B cell (primary cell): Measurements from ENCODE around the gene ZNF268. TPM values are rescaled to one million over a fixed set of nuclear protein-coding genes. Genes with fewer than 3 reads are reported as not detected.

Source experiments
- ATAC-seq: fragments of 200-7000 bp; cut with Tn5 transposase; one replicate; pipeline ENCODE4 v1.10.0; 2021; ENCODE audit warnings: low read depth, mild to moderate bottlenecking, moderate number of reproducible peaks, moderate library complexity
- CTCF ChIA-PET: fragments of 350-600 bp; sonication (Branson Sonifier 250); formaldehyde crosslinking; loops from one replicate; lab custom pipeline; 2021; ENCODE audit warnings: antibody characterized with exemption, inconsistent platforms; lab: Charles Lee
- POLR2A ChIA-PET: fragments of 350-600 bp; sonication (Branson Sonifier 250); formaldehyde crosslinking; loops from one replicate; lab custom pipeline; 2021; ENCODE audit warnings: antibody characterized with exemption; lab: Charles Lee
- DNase-seq: peaks from one replicate; pipeline ENCODE4 v3.0.0; 2013
- H2AFZ ChIP-seq: 2 replicates; pipeline ENCODE4 v1.6.1; 2012; ENCODE audit warnings: mild to moderate bottlenecking, low read depth, low read length; ENCODE audit not compliant: insufficient read depth, poor library complexity, severe bottlenecking
- H3K27ac ChIP-seq, 2 donors: 1 replicate in 1 of 2; 2 replicates in 1 of 2; pipeline ENCODE4 v1.5.1; 2012 to 2013; ENCODE audit warnings: low read length in 2 of 2, mild to moderate bottlenecking in 2 of 2, moderate library complexity in 1 of 2
- H3K27me3 ChIP-seq, 4 experiments: fragments of 200-600 bp in 1 of 4; sonication (generic) in 1 of 4; replicated peaks in 1 of 4; 1 replicate in 2 of 4; 2 replicates in 2 of 4; pipeline versions ENCODE4 v1.6.1 to v1.7.0; 2013 to 2016; ENCODE audit warnings: low read length in 3 of 4, mild to moderate bottlenecking in 2 of 4, mixed read lengths in 1 of 4, moderate library complexity in 1 of 4; ENCODE audit not compliant: insufficient read depth in 4 of 4, control insufficient read depth in 3 of 4; ENCODE audit errors: control extremely low read depth in 1 of 4
- H3K36me3 ChIP-seq, 2 experiments: replicated peaks in 1 of 2; 1 replicate in 1 of 2; 2 replicates in 1 of 2; pipeline versions ENCODE4 v1.6.1 to v1.7.1; 2013; ENCODE audit warnings: low read length in 1 of 2; ENCODE audit not compliant: insufficient read depth in 2 of 2, control insufficient read depth in 1 of 2; ENCODE audit errors: control extremely low read depth in 1 of 2, extremely low read depth in 1 of 2
- H3K4me1 ChIP-seq, 2 donors: fragments of 200-600 bp in 1 of 2; sonication (generic) in 1 of 2; 1 replicate in 1 of 2; 2 replicates in 1 of 2; pipeline versions ENCODE4 v1.5.1 to v1.6.1; 2013 to 2017; ENCODE audit warnings: low read length in 2 of 2; ENCODE audit not compliant: control insufficient read depth in 2 of 2, insufficient read depth in 2 of 2
- H3K4me2 ChIP-seq: replicated peaks from 2 replicates; pipeline ENCODE3; 2012; ENCODE audit warnings: mild to moderate bottlenecking, low read depth, low read length; ENCODE audit not compliant: poor library complexity, severe bottlenecking
- H3K4me3 ChIP-seq, 5 experiments: fragments of 200-600 bp in 1 of 5; sonication (generic) in 1 of 5; 1 replicate in 3 of 5; 2 replicates in 2 of 5; pipeline versions ENCODE4 v1.5.1 to v1.7.0; 2011 to 2016; ENCODE audit warnings: low read length in 4 of 5, mild to moderate bottlenecking in 4 of 5, low read depth in 2 of 5, control low read depth in 1 of 5, moderate library complexity in 1 of 5; ENCODE audit not compliant: insufficient read depth in 1 of 5; ENCODE audit errors: control extremely low read depth in 1 of 5, extremely low read depth in 1 of 5
- H3K79me2 ChIP-seq: fragments of 200-600 bp; sonication (generic); one replicate; pipeline ENCODE4 v1.6.0; 2016; ENCODE audit warnings: low read length; ENCODE audit not compliant: control insufficient read depth, insufficient read depth
- H3K9ac ChIP-seq: fragments of 200-600 bp; sonication (generic); 2 replicates; pipeline ENCODE4 v1.6.1; 2017; ENCODE audit warnings: mild to moderate bottlenecking, low read length, moderate library complexity
- H3K9me3 ChIP-seq, 3 donors: one replicate each; pipeline versions ENCODE4 v1.6.1 to v1.7.1; 2013; ENCODE audit warnings: low read length in 2 of 3; ENCODE audit not compliant: control insufficient read depth in 2 of 3, insufficient read depth in 1 of 3; ENCODE audit errors: control extremely low read depth in 1 of 3
- H4K20me1 ChIP-seq: 2 replicates; pipeline ENCODE4 v1.6.0; 2012; ENCODE audit warnings: mild to moderate bottlenecking, low read length; ENCODE audit not compliant: insufficient read depth, control insufficient read depth, poor library complexity, severe bottlenecking
- H3K27ac Mint-ChIP-seq: one replicate; pipeline ENCODE4 v1.8.0; 2021; ENCODE audit warnings: mixed read lengths
- H3K27me3 Mint-ChIP-seq: one replicate; pipeline ENCODE4 v1.8.0; 2021; ENCODE audit warnings: mixed read lengths
- H3K4me1 Mint-ChIP-seq: one replicate; pipeline ENCODE4 v1.8.0; 2021; ENCODE audit warnings: mixed read lengths
- H3K4me3 Mint-ChIP-seq: one replicate; pipeline ENCODE4 v1.8.0; 2021; ENCODE audit warnings: mixed read lengths
- H3K9me3 Mint-ChIP-seq: one replicate; pipeline ENCODE4 v1.8.0; 2022; ENCODE audit warnings: mixed read lengths; ENCODE audit not compliant: insufficient read depth
- EZH2 ChIP-seq: IDR thresholded peaks from 2 replicates; pipeline ENCODE4 v1.6.1; 2012; ENCODE audit warnings: borderline replicate concordance, low read depth, mild to moderate bottlenecking, moderate library complexity, low read length; ENCODE audit not compliant: insufficient read depth, poor library complexity, severe bottlenecking
- whole genome bisulfite sequencing: methylation state at CpG from one replicate; pipeline ENCODE4 v1.1.5; 2013; ENCODE audit warnings: missing lambda C conversion rate; ENCODE audit not compliant: insufficient coverage; 5-methylcytosine and 5-hydroxymethylcytosine counted together
- intact Hi-C: fragments of 100-400 bp; cut with micrococcal nuclease; formaldehyde crosslinking; loops from one replicate; pipeline ENCODE4 v1.10.0; 2022
- polyA plus RNA-seq: library from polyadenylated mRNA; depleted of rRNA; stranded (reverse); fragments of >200 nt; gene quantifications from 2 replicates; pipeline ENCODE4 v1.2.3, GENCODE V29; 2012
- small RNA-seq: library from RNA; depleted of rRNA; stranded (forward); fragments of <200 nt; gene quantifications from one replicate; pipeline ENCODE3, GENCODE V24; 2012; ENCODE audit warnings: low replicate concordance, low read depth; ENCODE audit not compliant: insufficient read length
- total RNA-seq, 2 donors: library from RNA; stranded (reverse); fragments of 120-200 nt in 1 of 2; gene quantifications; 1 replicate in 1 of 2; 2 replicates in 1 of 2; pipeline versions ENCODE4 v1.2.3 to v1.2.4, GENCODE V29; 2013 to 2022
- TF ChIP-seq, protein P1 (sequence below): fragments of 200-600 bp; IDR thresholded peaks from one replicate; pipeline ENCODE4 v1.8.0; 2022; ENCODE audit warnings: antibody characterized with exemption, mild to moderate bottlenecking

The ZNF268 gene
- total and polyA plus RNA-seq, 2 donors (not counting 1 experiment from before 2014, with no cell fraction given), result 4.1 to 37.1 TPM

GRCh38 chr12:133256321-133256720, 75.0 kb downstream of the ZNF268 start:
- Histone ChIP-seq H3K4me1 (no peaks in the 10 kb centered on the region), H3K36me3 (no peaks in the 10 kb centered on the region), H3K4me3 (no peak overlapping the region), H3K27me3 (no peaks in the 10 kb centered on the region), H3K27ac (no peak overlapping the region), H3K9ac (no peak overlapping the region), H3K79me2 (no peaks in the 10 kb centered on the region), H3K4me2 (no peak overlapping the region), H2AFZ (no peak overlapping the region), H4K20me1 (no peaks in the 10 kb centered on the region), H3K9me3 (peaks cover 0 to 6% (median 4%) of the 10 kb centered on the region in 3 donors)
- 40% methylated on average over 1 of the region's 1 CpG for WGBS
- ATAC-seq (no peak), DNase-seq (no peak)
- no peaks in the 10 kb centered on the region for H3K27me3 Mint-ChIP-seq
- no peak overlapping the region for H3K27ac Mint-ChIP-seq
- no peaks in the 10 kb centered on the region for H3K4me1 Mint-ChIP-seq
- intact Hi-C loops, result no loop called here
- no peak for TF ChIP-seq EZH2
- TF ChIP-seq, protein P1, sequence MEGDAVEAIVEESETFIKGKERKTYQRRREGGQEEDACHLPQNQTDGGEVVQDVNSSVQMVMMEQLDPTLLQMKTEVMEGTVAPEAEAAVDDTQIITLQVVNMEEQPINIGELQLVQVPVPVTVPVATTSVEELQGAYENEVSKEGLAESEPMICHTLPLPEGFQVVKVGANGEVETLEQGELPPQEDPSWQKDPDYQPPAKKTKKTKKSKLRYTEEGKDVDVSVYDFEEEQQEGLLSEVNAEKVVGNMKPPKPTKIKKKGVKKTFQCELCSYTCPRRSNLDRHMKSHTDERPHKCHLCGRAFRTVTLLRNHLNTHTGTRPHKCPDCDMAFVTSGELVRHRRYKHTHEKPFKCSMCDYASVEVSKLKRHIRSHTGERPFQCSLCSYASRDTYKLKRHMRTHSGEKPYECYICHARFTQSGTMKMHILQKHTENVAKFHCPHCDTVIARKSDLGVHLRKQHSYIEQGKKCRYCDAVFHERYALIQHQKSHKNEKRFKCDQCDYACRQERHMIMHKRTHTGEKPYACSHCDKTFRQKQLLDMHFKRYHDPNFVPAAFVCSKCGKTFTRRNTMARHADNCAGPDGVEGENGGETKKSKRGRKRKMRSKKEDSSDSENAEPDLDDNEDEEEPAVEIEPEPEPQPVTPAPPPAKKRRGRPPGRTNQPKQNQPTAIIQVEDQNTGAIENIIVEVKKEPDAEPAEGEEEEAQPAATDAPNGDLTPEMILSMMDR, result no peak
- no peak overlapping the region for H3K4me3 Mint-ChIP-seq
- CTCF ChIA-PET, result no interaction called here
- POLR2A ChIA-PET, result no interaction called here
- peaks cover 10% of the 10 kb centered on the region for H3K9me3 Mint-ChIP-seq

DNA sequence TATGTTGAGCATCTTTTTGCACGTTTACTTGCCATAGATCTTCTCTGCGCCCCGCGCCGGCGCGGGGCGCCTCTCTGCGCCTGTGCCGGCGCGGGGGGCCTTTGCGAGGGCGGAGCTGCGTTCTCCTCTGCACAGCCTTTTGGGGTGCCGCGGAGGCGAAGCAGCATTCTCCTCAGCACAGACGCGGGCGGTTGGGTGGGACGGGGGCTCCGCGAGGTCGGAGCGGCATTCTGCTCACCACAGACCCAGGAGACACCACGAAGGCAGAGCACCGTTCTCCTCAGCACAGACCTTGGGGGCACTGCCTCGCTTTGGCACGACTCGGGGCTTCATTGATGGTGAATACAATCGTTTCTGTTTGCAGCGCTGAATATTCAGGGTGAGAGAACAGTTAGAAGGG, 82.9 kb downstream of the ZNF268 start:
- no peak for TF ChIP-seq EZH2
- TF ChIP-seq, protein P1, result no peak
- H3K4me3 ChIP-seq, result no peak overlapping the region
- DNase-seq (no peak), ATAC-seq (no peak)
- no peak overlapping the region for H3K4me3 Mint-ChIP-seq
- no peaks in the 10 kb centered on the region for H3K27me3 Mint-ChIP-seq
- peaks cover 0 to 3% (median 0%) of the 10 kb centered on the region in 3 donors for H3K9me3 ChIP-seq
- no peak overlapping the region for H2AFZ ChIP-seq
- H3K79me2 ChIP-seq, result no peaks in the 10 kb centered on the region
- no peaks in the 10 kb centered on the region for H3K27me3 ChIP-seq
- H3K9me3 Mint-ChIP-seq, result no peaks in the 10 kb centered on the region
- H3K27ac Mint-ChIP-seq, result no peak overlapping the region
- no peaks in the 10 kb centered on the region for H3K4me1 ChIP-seq
- ChIA-PET POLR2A (no interaction called here), CTCF (no interaction called here)
- no peak overlapping the region for H3K9ac ChIP-seq
- H3K36me3 ChIP-seq, result no peaks in the 10 kb centered on the region
- H3K4me1 Mint-ChIP-seq, result no peaks in the 10 kb centered on the region
- intact Hi-C loops, result no loop called here
- H3K27ac ChIP-seq, result no peak overlapping the region
- 81% methylated on average over 29 of the region's 33 CpGs for WGBS
- H4K20me1 ChIP-seq, result no peaks in the 10 kb centered on the region
- H3K4me2 ChIP-seq, result no peak overlapping the region

Small RNAs within 50 kb of the gene (small RNA-seq; reads per million reads assigned to genes)
- not detected for gene RF00019
- gene RNU6-717P, result not detected

Other genes starting within 250 kb of the ZNF268 start
- gene ZNF605, start 225.2 kb upstream of the ZNF268 start, total RNA-seq, result 19.7 and 21.7 TPM in 2 replicates
- 6.0 and 8.7 TPM in 2 replicates for gene ZNF605, start 225.2 kb upstream of the ZNF268 start, polyA plus RNA-seq
- gene ZNF26, start 195.1 kb upstream of the ZNF268 start, total RNA-seq, result 36.0 and 41.5 TPM in 2 replicates
- 38.3 and 43.6 TPM in 2 replicates for gene ZNF26, start 195.1 kb upstream of the ZNF268 start, polyA plus RNA-seq
- 48.4 and 61.5 TPM in 2 replicates for gene ZNF84, start 144.0 kb upstream of the ZNF268 start, total RNA-seq
- gene ZNF84, start 144.0 kb upstream of the ZNF268 start, polyA plus RNA-seq, result 17.6 and 22.0 TPM in 2 replicates
- gene ZNF140, start 100.6 kb upstream of the ZNF268 start, total RNA-seq, result 24.2 and 26.8 TPM in 2 replicates
- gene ZNF140, start 100.6 kb upstream of the ZNF268 start, polyA plus RNA-seq, result 10.1 and 11.3 TPM in 2 replicates
- 6.8 and 7.7 TPM in 2 replicates for gene ZNF891, start 51.2 kb upstream of the ZNF268 start, total RNA-seq
- gene ZNF891, start 51.2 kb upstream of the ZNF268 start, polyA plus RNA-seq, result 1.5 and 2.3 TPM in 2 replicates
- 20.0 and 20.9 TPM in 2 replicates for gene ZNF10, start 50.9 kb upstream of the ZNF268 start, total RNA-seq
- 5.2 and 26.7 TPM in 2 replicates for gene ZNF10, start 50.9 kb upstream of the ZNF268 start, polyA plus RNA-seq
- not detected in 2 replicates for gene ANHX, start 54.4 kb downstream of the ZNF268 start, total RNA-seq
- gene ANHX, start 54.4 kb downstream of the ZNF268 start, polyA plus RNA-seq, result not detected in 2 replicates